HL-60 (cell line): Measurements from ENCODE around the gene BRSK2.

Experiments used
- CTCF ChIP-seq: IDR thresholded peaks from one replicate; pipeline ENCODE4 v1.5.1; 2011; ENCODE audit warnings: low read length, control low read depth, inconsistent platforms; ENCODE audit not compliant: insufficient read depth
- POLR2AphosphoS5 ChIP-seq: IDR thresholded peaks from 2 replicates; pipeline ENCODE4 v1.6.1; 2012; ENCODE audit warnings: low read depth
- REST ChIP-seq: IDR thresholded peaks from 2 replicates; pipeline ENCODE4 v1.6.1; 2012; ENCODE audit warnings: low read depth; ENCODE audit not compliant: insufficient replicate concordance

- TF ChIP-seq REST (no peak), CTCF (no peak), POLR2AphosphoS5 (no peak)
Observed at GRCh38 chr11:1401171-1401445, 11.4 kb downstream of the BRSK2 start.
